HCT116 (cell line): ENCODE measurements around the gene ADAMTS5. TPM values are rescaled to one million over a fixed set of nuclear protein-coding genes. Genes with fewer than 3 reads are reported as not detected.

Experiments
- ATAC-seq: fragments of 200-7000 bp; cut with Tn5 transposase; 2 replicates; pipeline ENCODE4 v1.9.1; 2020; ENCODE audit warnings: mild to moderate bottlenecking, moderate library complexity
- BruUV-seq: library from RNA; stranded (reverse); fragments of 400-500 nt; replicated peaks from 2 replicates; lab custom pipeline; 2021; lab: Mats Ljungman, UMichigan
- CTCF ChIA-PET: fragments of 300-600 bp; sonication (Branson Sonifier 250); formaldehyde crosslinking; loops from one replicate; lab custom pipeline; 2021; ENCODE audit warnings: antibody characterized with exemption; lab: Charles Lee
- POLR2A ChIA-PET: fragments of 300-600, 350-600 bp; sonication (Branson Sonifier 250); formaldehyde crosslinking; loops from one replicate; lab custom pipeline; 2021; ENCODE audit warnings: antibody characterized with exemption; lab: Charles Lee
- RAD21 ChIA-PET, 2 experiments: fragments of 300-600 bp; sonication (Branson Sonifier 250); formaldehyde crosslinking; loops; one replicate each; lab custom pipeline; 2023; ENCODE audit warnings: low total read pairs in 2 of 2; ENCODE audit not compliant: uncharacterized antibody in 2 of 2, unreplicated experiment in 2 of 2, low non-redundant PET in 1 of 2; lab: Charles Lee
- DNase-seq: peaks from one replicate; pipeline ENCODE4 v3.0.0-alpha.2; 2010; ENCODE audit warnings: low read depth, low spot score
- H2AFZ ChIP-seq: fragments of 200-600 bp; shearing (Covaris generic), sonication (generic); 2 replicates; pipeline ENCODE4 v1.6.1; 2017; ENCODE audit warnings: low read depth, mixed run types, mixed read lengths, antibody characterized with exemption, low read length; ENCODE audit not compliant: poor library complexity, severe bottlenecking
- H3K27ac ChIP-seq: 2 replicates; pipeline ENCODE4 v1.5.1; 2012; ENCODE audit warnings: low read depth, low read length
- H3K27me3 ChIP-seq: fragments of 200-600 bp; sonication (generic); 2 replicates; pipeline ENCODE4 v1.6.1; 2016; ENCODE audit warnings: mixed run types, low read length, mixed read lengths; ENCODE audit not compliant: insufficient read depth
- H3K36me3 ChIP-seq, 2 experiments: fragments of 200-500 bp in 1 of 2; fragments of 200-600 bp in 1 of 2; sonication (Bioruptor generic) in 1 of 2; sonication (generic) in 1 of 2; 2 replicates each; pipeline versions ENCODE4 v1.5.1 to v1.6.1; 2014 to 2016; ENCODE audit warnings: low read length in 2 of 2, inconsistent platforms in 1 of 2, mixed read lengths in 1 of 2, mixed run types in 1 of 2; ENCODE audit not compliant: insufficient read depth in 2 of 2, control insufficient read depth in 1 of 2
- H3K4me1 ChIP-seq, 2 experiments: fragments of 200-600 bp in 1 of 2; sonication (generic) in 1 of 2; 2 replicates each; pipeline versions ENCODE4 v1.5.1 to v1.6.1; 2012 to 2017; ENCODE audit warnings: low read length in 2 of 2, inconsistent platforms in 1 of 2, mild to moderate bottlenecking in 1 of 2, mixed read lengths in 1 of 2, mixed run types in 1 of 2, moderate library complexity in 1 of 2; ENCODE audit not compliant: insufficient read depth in 2 of 2, control insufficient read depth in 1 of 2
- H3K4me2 ChIP-seq: fragments of 200-600 bp; sonication (generic); 2 replicates; pipeline ENCODE4 v1.6.1; 2017; ENCODE audit warnings: mixed run types, low read length, mixed read lengths
- H3K4me3 ChIP-seq, 2 experiments: fragments of 200-600 bp in 1 of 2; sonication (generic) in 1 of 2; replicated peaks in 1 of 2; 2 replicates each; pipeline ENCODE4 v1.5.1; 2011 to 2016; ENCODE audit warnings: low read length in 2 of 2, control low read depth in 1 of 2, low read depth in 1 of 2, mild to moderate bottlenecking in 1 of 2, mixed read lengths in 1 of 2, mixed run types in 1 of 2
- H3K79me2 ChIP-seq: fragments of 200-600 bp; sonication (generic); 2 replicates; pipeline ENCODE4 v1.6.1; 2017; ENCODE audit warnings: mild to moderate bottlenecking, mixed run types, low read length, moderate library complexity, mixed read lengths; ENCODE audit not compliant: insufficient read depth
- H3K9ac ChIP-seq: fragments of 200-600 bp; sonication (generic); 2 replicates; pipeline ENCODE4 v1.6.1; 2016; ENCODE audit warnings: low read length, mixed read lengths
- H3K9me2 ChIP-seq: fragments of 200-600 bp; sonication (generic), shearing (Covaris generic); 2 replicates; pipeline ENCODE4 v1.6.1; 2017; ENCODE audit warnings: mixed run types, mild to moderate bottlenecking, moderate library complexity; ENCODE audit not compliant: insufficient read depth
- H3K9me3 ChIP-seq, 2 experiments: fragments of 200-500 bp in 1 of 2; fragments of 200-600 bp in 1 of 2; sonication (Bioruptor generic) in 1 of 2; sonication (generic) in 1 of 2; 2 replicates each; pipeline ENCODE4 v1.6.1; 2014 to 2017; ENCODE audit warnings: low read length in 2 of 2, mixed read lengths in 2 of 2, inconsistent platforms in 1 of 2, low read depth in 1 of 2, mild to moderate bottlenecking in 1 of 2, mixed run types in 1 of 2, moderate library complexity in 1 of 2; ENCODE audit not compliant: control insufficient read depth in 1 of 2, insufficient read depth in 1 of 2
- H4K20me1 ChIP-seq: fragments of 200-600 bp; sonication (generic), shearing (Covaris generic); 2 replicates; pipeline ENCODE4 v1.6.1; 2017; ENCODE audit warnings: mixed run types, mild to moderate bottlenecking, moderate library complexity; ENCODE audit not compliant: insufficient read depth
- CEBPB ChIP-seq: IDR thresholded peaks from 2 replicates; pipeline ENCODE4 v1.6.1; 2012; ENCODE audit warnings: low read depth
- ELF1 ChIP-seq: IDR thresholded peaks from 2 replicates; pipeline ENCODE4 v1.6.1; 2012; ENCODE audit warnings: low read depth, borderline replicate concordance
- EZH2 ChIP-seq: fragments of 200-600 bp; sonication (generic); IDR thresholded peaks from 2 replicates; pipeline ENCODE4 v1.6.1; 2017; ENCODE audit warnings: antibody characterized with exemption, mixed run types
- EZH2phosphoT487 ChIP-seq: fragments of 200-600 bp; IDR thresholded peaks from 2 replicates; pipeline ENCODE4 v1.6.1; 2018; ENCODE audit warnings: antibody characterized with exemption, borderline replicate concordance
- FOSL1 ChIP-seq: IDR thresholded peaks from 2 replicates; pipeline ENCODE4 v1.6.1; 2012; ENCODE audit warnings: low read depth
- JUND ChIP-seq: IDR thresholded peaks from 2 replicates; pipeline ENCODE4 v1.6.1; 2012
- POLR2AphosphoS5 ChIP-seq: IDR thresholded peaks from 2 replicates; pipeline ENCODE4 v1.6.1; 2011; ENCODE audit warnings: mild to moderate bottlenecking, low read depth, low read length, moderate library complexity
- RAD21 ChIP-seq: IDR thresholded peaks from 2 replicates; pipeline ENCODE4 v1.6.1; 2012; ENCODE audit warnings: low read depth, mild to moderate bottlenecking
- SIN3A ChIP-seq: IDR thresholded peaks from 2 replicates; pipeline ENCODE4 v1.6.1; 2012; ENCODE audit warnings: low read depth
- SP1 ChIP-seq: IDR thresholded peaks from 2 replicates; pipeline ENCODE4 v1.6.1; 2012; ENCODE audit warnings: low read depth
- SRF ChIP-seq: IDR thresholded peaks from 2 replicates; pipeline ENCODE4 v1.6.1; 2012; ENCODE audit warnings: low read depth
- TCF7L2 ChIP-seq: IDR thresholded peaks from 2 replicates; pipeline ENCODE4 v1.7.0; 2011; ENCODE audit warnings: borderline replicate concordance, inconsistent platforms; ENCODE audit not compliant: insufficient read depth, insufficient read length; ENCODE audit errors: extremely low read depth
- YY1 ChIP-seq: IDR thresholded peaks from 2 replicates; pipeline ENCODE4 v1.6.1; 2011; ENCODE audit warnings: low read length, low read depth, moderate library complexity, mild to moderate bottlenecking; ENCODE audit not compliant: insufficient replicate concordance; ENCODE audit errors: extremely low read depth
- ZFX ChIP-seq: fragments of 450-650 bp; IDR thresholded peaks from 2 replicates; pipeline ENCODE4 v1.6.1; 2017
- ZNF274 ChIP-seq: fragments of 200-500 bp; sonication (Bioruptor generic); IDR thresholded peaks from 2 replicates; pipeline ENCODE4 v1.6.1; 2014; ENCODE audit warnings: mild to moderate bottlenecking, low read depth, low read length, inconsistent platforms
- intact Hi-C: fragments of 100-400 bp; cut with micrococcal nuclease; formaldehyde crosslinking; loops from 2 replicates; pipeline ENCODE4 v1.10.0; 2022
- total RNA-seq: library from RNA; stranded (reverse); gene quantifications from one replicate; pipeline ENCODE4 v1.2.1, GENCODE V29; 2021; ENCODE audit not compliant: unreplicated experiment
- TF ChIP-seq, protein P1 (sequence below), 3 experiments: fragments of 200-600 bp in 1 of 3; sonication (generic) in 1 of 3; IDR thresholded peaks in 2 of 3; conservative IDR thresholded peaks in 1 of 3; 2 replicates each; pipeline ENCODE4 v1.5.1; 2012 to 2017; ENCODE audit warnings: low read depth in 2 of 3, low read length in 2 of 3, antibody characterized with exemption in 1 of 3, borderline replicate concordance in 1 of 3, control low read depth in 1 of 3, mild to moderate bottlenecking in 1 of 3, mixed read lengths in 1 of 3, mixed run types in 1 of 3, moderate library complexity in 1 of 3; ENCODE audit not compliant: insufficient read depth in 1 of 3
- TF ChIP-seq, protein P2 (sequence below): IDR thresholded peaks from 2 replicates; pipeline ENCODE4 v1.6.1; 2012; ENCODE audit warnings: low read depth
- TF ChIP-seq, protein P3 (sequence below): IDR thresholded peaks from 2 replicates; pipeline ENCODE4 v1.6.1; 2011; ENCODE audit warnings: mild to moderate bottlenecking, low read length, moderate library complexity; ENCODE audit not compliant: insufficient replicate concordance; ENCODE audit errors: extremely low read depth
- TF ChIP-seq, protein P4 (sequence below): IDR thresholded peaks from 2 replicates; pipeline ENCODE4 v1.6.1; 2012
- TF ChIP-seq, protein P5 (sequence below): IDR thresholded peaks from 2 replicates; pipeline ENCODE4 v1.6.1; 2012

ADAMTS5 gene
- total RNA-seq, 1 experiment from 2014 or later: 0.02 TPM

DNA sequence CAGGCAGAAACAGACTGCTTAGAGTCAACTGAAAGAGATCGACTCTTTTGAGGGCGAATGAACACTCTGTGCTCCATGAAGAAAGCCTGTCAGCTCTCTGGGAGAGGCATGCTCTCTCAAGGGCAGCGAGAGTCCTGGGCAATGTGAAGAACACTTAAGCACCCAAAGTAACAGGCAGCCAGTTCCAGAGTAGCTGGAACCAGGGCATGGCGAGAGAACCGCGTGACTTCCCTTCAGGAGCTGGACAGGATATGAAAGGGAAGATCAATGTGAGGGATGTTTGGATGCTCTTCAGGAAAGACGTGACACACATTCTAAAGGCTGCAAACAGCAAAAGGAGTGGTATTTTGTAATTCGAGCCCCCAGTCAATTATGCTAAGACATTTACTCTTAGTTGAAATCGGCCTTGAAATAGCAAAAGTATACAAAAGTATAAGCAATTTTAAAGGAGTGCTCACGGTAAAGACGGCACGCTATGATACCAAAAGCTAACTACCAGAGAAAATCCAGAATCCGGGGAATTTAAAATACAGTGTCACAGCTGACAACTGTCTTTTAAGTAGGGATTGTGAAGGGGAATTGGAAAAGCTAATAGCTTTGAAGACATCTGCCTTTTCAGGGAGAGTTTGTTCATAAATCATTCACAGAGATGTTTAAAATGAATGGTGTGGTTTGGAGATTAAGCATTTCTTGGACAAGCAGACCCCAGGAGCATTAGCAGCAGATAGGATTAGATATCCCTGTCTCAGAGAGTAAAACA is 20.8 kb downstream of the ADAMTS5 start:
- no peak overlapping the region for H3K4me3 ChIP-seq
- DNase-seq (no peak), ATAC-seq (no peak)
- no peak overlapping the region for H2AFZ ChIP-seq
- H3K27ac ChIP-seq: no peak overlapping the region
- H3K9ac ChIP-seq: no peak overlapping the region
- RAD21 ChIA-PET: no interaction called here
- POLR2A ChIA-PET: no interaction called here
- H3K27me3 ChIP-seq: no peaks in the 10 kb centered on the region
- H4K20me1 ChIP-seq: no peaks in the 10 kb centered on the region
- H3K79me2 ChIP-seq: no peaks in the 10 kb centered on the region
- peaks cover 11 to 48% of the 10 kb centered on the region in 2 experiments; a peak in 3 of 4 replicates for H3K9me3 ChIP-seq
- no peaks in the 10 kb centered on the region for H3K9me2 ChIP-seq
- intact Hi-C loops: no loop called here
- H3K4me2 ChIP-seq: no peak overlapping the region
- H3K4me1 ChIP-seq: no peaks in the 10 kb centered on the region
- no peaks in the 10 kb centered on the region for H3K36me3 ChIP-seq
- no peak for TF ChIP-seq FOSL1
- TF ChIP-seq, protein P1, sequence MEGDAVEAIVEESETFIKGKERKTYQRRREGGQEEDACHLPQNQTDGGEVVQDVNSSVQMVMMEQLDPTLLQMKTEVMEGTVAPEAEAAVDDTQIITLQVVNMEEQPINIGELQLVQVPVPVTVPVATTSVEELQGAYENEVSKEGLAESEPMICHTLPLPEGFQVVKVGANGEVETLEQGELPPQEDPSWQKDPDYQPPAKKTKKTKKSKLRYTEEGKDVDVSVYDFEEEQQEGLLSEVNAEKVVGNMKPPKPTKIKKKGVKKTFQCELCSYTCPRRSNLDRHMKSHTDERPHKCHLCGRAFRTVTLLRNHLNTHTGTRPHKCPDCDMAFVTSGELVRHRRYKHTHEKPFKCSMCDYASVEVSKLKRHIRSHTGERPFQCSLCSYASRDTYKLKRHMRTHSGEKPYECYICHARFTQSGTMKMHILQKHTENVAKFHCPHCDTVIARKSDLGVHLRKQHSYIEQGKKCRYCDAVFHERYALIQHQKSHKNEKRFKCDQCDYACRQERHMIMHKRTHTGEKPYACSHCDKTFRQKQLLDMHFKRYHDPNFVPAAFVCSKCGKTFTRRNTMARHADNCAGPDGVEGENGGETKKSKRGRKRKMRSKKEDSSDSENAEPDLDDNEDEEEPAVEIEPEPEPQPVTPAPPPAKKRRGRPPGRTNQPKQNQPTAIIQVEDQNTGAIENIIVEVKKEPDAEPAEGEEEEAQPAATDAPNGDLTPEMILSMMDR (IDR thresholded peaks at IDR 0.05 in 2 of 3, conservative IDR thresholded peaks at IDR 0.05 in 1 of 3; ENCODE audit: borderline replicate concordance in 1 of 3, insufficient read depth in 1 of 3, low read depth in 2 of 3, low read length in 2 of 3): no peak
- TF ChIP-seq JUND: no peak
- no peak for TF ChIP-seq POLR2AphosphoS5
- no peak for TF ChIP-seq EZH2
- TF ChIP-seq YY1: no peak
- no peak for TF ChIP-seq TCF7L2
- no peak for TF ChIP-seq ZNF274
- TF ChIP-seq, protein P2, sequence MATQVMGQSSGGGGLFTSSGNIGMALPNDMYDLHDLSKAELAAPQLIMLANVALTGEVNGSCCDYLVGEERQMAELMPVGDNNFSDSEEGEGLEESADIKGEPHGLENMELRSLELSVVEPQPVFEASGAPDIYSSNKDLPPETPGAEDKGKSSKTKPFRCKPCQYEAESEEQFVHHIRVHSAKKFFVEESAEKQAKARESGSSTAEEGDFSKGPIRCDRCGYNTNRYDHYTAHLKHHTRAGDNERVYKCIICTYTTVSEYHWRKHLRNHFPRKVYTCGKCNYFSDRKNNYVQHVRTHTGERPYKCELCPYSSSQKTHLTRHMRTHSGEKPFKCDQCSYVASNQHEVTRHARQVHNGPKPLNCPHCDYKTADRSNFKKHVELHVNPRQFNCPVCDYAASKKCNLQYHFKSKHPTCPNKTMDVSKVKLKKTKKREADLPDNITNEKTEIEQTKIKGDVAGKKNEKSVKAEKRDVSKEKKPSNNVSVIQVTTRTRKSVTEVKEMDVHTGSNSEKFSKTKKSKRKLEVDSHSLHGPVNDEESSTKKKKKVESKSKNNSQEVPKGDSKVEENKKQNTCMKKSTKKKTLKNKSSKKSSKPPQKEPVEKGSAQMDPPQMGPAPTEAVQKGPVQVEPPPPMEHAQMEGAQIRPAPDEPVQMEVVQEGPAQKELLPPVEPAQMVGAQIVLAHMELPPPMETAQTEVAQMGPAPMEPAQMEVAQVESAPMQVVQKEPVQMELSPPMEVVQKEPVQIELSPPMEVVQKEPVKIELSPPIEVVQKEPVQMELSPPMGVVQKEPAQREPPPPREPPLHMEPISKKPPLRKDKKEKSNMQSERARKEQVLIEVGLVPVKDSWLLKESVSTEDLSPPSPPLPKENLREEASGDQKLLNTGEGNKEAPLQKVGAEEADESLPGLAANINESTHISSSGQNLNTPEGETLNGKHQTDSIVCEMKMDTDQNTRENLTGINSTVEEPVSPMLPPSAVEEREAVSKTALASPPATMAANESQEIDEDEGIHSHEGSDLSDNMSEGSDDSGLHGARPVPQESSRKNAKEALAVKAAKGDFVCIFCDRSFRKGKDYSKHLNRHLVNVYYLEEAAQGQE: no peak
- TF ChIP-seq ELF1: no peak
- TF ChIP-seq, protein P3, sequence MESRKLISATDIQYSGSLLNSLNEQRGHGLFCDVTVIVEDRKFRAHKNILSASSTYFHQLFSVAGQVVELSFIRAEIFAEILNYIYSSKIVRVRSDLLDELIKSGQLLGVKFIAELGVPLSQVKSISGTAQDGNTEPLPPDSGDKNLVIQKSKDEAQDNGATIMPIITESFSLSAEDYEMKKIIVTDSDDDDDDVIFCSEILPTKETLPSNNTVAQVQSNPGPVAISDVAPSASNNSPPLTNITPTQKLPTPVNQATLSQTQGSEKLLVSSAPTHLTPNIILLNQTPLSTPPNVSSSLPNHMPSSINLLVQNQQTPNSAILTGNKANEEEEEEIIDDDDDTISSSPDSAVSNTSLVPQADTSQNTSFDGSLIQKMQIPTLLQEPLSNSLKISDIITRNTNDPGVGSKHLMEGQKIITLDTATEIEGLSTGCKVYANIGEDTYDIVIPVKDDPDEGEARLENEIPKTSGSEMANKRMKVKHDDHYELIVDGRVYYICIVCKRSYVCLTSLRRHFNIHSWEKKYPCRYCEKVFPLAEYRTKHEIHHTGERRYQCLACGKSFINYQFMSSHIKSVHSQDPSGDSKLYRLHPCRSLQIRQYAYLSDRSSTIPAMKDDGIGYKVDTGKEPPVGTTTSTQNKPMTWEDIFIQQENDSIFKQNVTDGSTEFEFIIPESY: no peak
- TF ChIP-seq, protein P4, sequence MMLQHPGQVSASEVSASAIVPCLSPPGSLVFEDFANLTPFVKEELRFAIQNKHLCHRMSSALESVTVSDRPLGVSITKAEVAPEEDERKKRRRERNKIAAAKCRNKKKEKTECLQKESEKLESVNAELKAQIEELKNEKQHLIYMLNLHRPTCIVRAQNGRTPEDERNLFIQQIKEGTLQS: no peak
- TF ChIP-seq CEBPB: no peak
- TF ChIP-seq SRF: no peak
- no peak for TF ChIP-seq ZFX
- TF ChIP-seq EZH2phosphoT487: no peak
- TF ChIP-seq SP1: no peak
- TF ChIP-seq, protein P5, sequence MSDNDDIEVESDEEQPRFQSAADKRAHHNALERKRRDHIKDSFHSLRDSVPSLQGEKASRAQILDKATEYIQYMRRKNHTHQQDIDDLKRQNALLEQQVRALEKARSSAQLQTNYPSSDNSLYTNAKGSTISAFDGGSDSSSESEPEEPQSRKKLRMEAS: no peak
- no peak for TF ChIP-seq RAD21
- TF ChIP-seq SIN3A: no peak
- no TSS peak for BruUV-seq
- CTCF ChIA-PET: no interaction called here
